OCI-LY3 (cell line): ENCODE results near the gene PLAAT4.
"Not testable (repeated sequence)": the region's sequence is repeated elsewhere in the genome, so short reads cannot be mapped to it uniquely, and the experiment has no call there.

ENCODE experiments used
- H2AFZ ChIP-seq: fragments of 200-600, 300-600 bp; shearing (Covaris generic); 2 replicates; pipeline ENCODE4 v1.6.0; 2014; ENCODE audit warnings: antibody characterized with exemption, low read depth, low read length
- H3K27ac ChIP-seq: fragments of 200-600, 300-600 bp; sonication (generic); 2 replicates; pipeline ENCODE4 v1.5.1; 2014; ENCODE audit warnings: mild to moderate bottlenecking, low read length, moderate library complexity, mixed read lengths
- H3K27me3 ChIP-seq: fragments of 200-600, 300-600 bp; sonication (generic); 2 replicates; pipeline ENCODE4 v1.6.1; 2014; ENCODE audit warnings: low read depth, low read length, mixed read lengths
- H3K36me3 ChIP-seq: fragments of 200-600, 300-600 bp; sonication (generic); replicated peaks from 2 replicates; pipeline ENCODE3; 2014; ENCODE audit warnings: low read depth, low read length, mixed read lengths
- H3K4me1 ChIP-seq: fragments of 300-600, 200-600 bp; sonication (generic); 2 replicates; pipeline ENCODE4 v1.6.1; 2014; ENCODE audit warnings: low read length, mixed read lengths
- H3K4me2 ChIP-seq: fragments of 200-600, 300-600 bp; sonication (generic); 2 replicates; pipeline ENCODE4 v1.6.1; 2014; ENCODE audit warnings: low read length, mixed read lengths
- H3K4me3 ChIP-seq: fragments of 300-600, 200-600 bp; sonication (generic); 2 replicates; pipeline ENCODE4 v1.5.1; 2014; ENCODE audit warnings: antibody characterized with exemption, mild to moderate bottlenecking, low read length, moderate library complexity
- H3K79me2 ChIP-seq: fragments of 300-600, 200-600 bp; shearing (Covaris generic); 2 replicates; pipeline ENCODE4 v1.6.1; 2014; ENCODE audit warnings: mild to moderate bottlenecking, low read length, mixed read lengths
- H3K9ac ChIP-seq: fragments of 300-600, 200-600 bp; shearing (Covaris generic); 2 replicates; pipeline ENCODE4 v1.6.0; 2014; ENCODE audit warnings: mild to moderate bottlenecking, low read length, moderate library complexity
- H3K9me3 ChIP-seq: fragments of 200-600, 300-600 bp; shearing (Covaris generic); 2 replicates; pipeline ENCODE4 v1.6.1; 2014; ENCODE audit warnings: low read length, mixed read lengths; ENCODE audit not compliant: insufficient read depth
- H4K20me1 ChIP-seq: fragments of 200-600, 300-600 bp; sonication (generic); 2 replicates; pipeline ENCODE4 v1.6.1; 2016; ENCODE audit warnings: low read length, mixed read lengths; ENCODE audit not compliant: insufficient read depth
- EZH2phosphoT487 ChIP-seq: fragments of 200-600 bp; shearing (Covaris generic); IDR thresholded peaks from 2 replicates; pipeline ENCODE4 v1.6.1; 2018; ENCODE audit warnings: antibody characterized with exemption, mixed run types, low read depth
- TF ChIP-seq, protein P1 (sequence below): fragments of 200-600, 300-600 bp; sonication (generic); IDR thresholded peaks from 2 replicates; pipeline ENCODE4 v1.5.1; 2014; ENCODE audit warnings: antibody characterized with exemption, low read length, low read depth

The PLAAT4 gene

DNA sequence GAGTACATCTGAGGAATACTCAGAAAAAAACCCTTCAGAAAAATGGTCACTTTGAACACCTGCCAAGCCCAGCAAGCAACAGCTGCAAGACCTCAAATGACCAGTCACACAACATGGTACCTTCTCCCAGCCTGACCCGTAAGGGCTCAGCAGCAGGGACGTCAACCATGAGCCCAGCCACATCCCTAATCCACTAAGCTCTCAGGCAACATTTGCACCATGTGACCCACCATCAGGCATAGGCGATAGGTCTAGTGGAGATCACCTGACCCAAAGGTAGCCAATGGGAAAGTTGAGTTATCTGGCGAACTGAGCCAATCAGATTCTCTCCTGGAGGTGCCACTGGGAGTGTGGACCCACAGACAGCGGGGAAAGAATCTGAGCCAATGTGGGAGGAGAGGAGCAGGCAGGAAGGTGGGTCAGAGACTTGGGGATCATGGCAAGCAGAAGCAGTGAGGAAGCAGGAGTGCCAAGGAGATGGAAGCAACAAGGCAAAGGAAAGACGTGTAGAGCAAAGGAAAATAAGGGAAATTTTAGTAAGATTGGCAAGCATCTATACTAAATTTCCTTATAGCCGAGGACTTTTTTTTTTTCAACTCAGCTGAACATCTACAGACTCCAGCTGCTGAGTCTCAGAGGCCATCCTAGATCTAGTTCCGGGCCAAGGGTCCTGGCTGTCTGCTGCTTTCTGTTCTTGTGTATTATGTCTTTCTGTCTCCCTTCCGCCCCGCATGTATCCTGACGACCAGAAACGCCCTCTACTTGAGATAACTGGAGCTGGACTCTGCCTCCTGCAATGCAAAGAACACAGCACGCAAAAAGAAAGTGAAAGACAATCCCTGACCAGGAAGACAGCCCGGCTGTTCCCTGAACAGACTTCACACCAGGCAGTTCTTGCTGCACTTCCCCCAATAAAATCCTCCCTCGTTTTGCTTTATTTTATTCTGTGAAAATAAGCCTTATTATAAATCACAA, 37.6 kb downstream of the PLAAT4 start:
- Histone ChIP-seq H2AFZ (no peak overlapping the region), H3K9ac (no peak overlapping the region), H3K4me3 (no peak overlapping the region), H3K4me1 (peaks cover 9% of the 10 kb centered on the region), H3K27ac (no peak overlapping the region), H3K79me2 (no peaks in the 10 kb centered on the region), H3K36me3 (peaks cover 3% of the 10 kb centered on the region), H4K20me1 (0 out of 2 replicates have a peak, but pooled peaks cover 3% of the 10 kb centered on the region), H3K9me3 (no peaks in the 10 kb centered on the region), H3K4me2 (no peak overlapping the region), H3K27me3 (peaks cover 16% of the 10 kb centered on the region)
- TF ChIP-seq EZH2phosphoT487 = no peak
- TF ChIP-seq, protein P1, sequence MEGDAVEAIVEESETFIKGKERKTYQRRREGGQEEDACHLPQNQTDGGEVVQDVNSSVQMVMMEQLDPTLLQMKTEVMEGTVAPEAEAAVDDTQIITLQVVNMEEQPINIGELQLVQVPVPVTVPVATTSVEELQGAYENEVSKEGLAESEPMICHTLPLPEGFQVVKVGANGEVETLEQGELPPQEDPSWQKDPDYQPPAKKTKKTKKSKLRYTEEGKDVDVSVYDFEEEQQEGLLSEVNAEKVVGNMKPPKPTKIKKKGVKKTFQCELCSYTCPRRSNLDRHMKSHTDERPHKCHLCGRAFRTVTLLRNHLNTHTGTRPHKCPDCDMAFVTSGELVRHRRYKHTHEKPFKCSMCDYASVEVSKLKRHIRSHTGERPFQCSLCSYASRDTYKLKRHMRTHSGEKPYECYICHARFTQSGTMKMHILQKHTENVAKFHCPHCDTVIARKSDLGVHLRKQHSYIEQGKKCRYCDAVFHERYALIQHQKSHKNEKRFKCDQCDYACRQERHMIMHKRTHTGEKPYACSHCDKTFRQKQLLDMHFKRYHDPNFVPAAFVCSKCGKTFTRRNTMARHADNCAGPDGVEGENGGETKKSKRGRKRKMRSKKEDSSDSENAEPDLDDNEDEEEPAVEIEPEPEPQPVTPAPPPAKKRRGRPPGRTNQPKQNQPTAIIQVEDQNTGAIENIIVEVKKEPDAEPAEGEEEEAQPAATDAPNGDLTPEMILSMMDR = no peak

DNA sequence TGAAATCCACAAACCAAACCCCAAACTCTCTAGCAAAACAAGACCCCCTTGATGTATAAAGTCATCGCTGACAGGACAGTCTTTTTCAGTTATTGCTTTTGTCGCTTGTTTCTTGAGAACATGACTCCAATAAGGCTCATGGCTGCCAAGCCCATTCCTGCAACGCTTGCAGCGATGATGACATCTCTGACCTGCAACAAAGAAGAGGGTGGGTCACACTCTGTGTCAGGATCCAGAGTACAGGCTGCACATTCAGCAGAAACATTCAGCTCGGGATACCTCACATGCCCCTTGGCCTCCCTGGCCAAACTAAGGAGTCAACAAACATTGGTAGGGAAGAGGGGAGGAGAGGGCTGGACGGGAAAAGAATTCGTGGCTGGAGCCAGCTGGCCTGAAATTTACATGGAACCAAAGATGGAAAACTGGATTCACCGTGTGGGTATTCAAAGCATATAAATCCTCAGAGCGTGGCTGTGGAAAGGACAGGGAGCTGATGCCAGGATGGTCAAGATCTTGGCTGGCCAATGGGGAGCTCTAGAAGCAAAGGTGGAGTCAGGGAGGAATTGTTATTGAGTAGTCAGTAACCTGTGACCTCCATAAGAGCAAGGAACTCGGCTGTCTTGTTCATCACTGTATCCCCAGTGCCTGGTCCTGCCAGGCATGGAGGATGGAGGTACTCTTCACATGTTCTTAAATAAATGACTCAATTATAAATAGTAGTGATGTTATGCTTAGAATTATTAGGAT, 38.4 kb downstream of the PLAAT4 start:
- Histone ChIP-seq H3K79me2 (no peaks in the 10 kb centered on the region), H3K9ac (no peak overlapping the region), H3K4me1 (peaks cover 9% of the 10 kb centered on the region), H3K27me3 (peaks cover 11% of the 10 kb centered on the region), H3K4me3 (no peak overlapping the region), H2AFZ (no peak overlapping the region), H3K4me2 (no peak overlapping the region), H3K36me3 (peaks cover 6% of the 10 kb centered on the region), H3K27ac (no peak overlapping the region), H3K9me3 (0 out of 2 replicates have a peak, but pooled peaks cover 3% of the 10 kb centered on the region), H4K20me1 (0 out of 2 replicates have a peak, but pooled peaks cover 3% of the 10 kb centered on the region)
- no peak for TF ChIP-seq EZH2phosphoT487
- TF ChIP-seq, protein P1 = no peak

DNA sequence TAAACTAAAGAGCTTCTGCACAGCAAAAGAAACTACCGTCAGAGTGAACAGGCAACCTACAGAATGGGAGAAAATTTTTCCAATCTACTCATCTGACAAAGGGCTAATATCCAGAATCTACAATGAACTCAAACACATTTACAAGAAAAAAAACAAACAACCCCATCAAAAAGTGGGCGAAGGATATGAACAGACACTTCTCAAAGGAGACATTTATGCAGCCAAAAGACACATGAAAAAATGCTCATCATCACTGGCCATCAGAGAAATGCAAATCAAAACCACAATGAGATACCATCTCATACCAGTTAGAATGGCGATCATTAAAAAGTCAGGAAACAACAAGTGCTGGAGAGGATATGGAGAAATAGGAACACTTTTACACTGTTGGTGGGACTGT, 42.3 kb downstream of the PLAAT4 start:
- H4K20me1 ChIP-seq, H3K27me3 ChIP-seq, H3K4me2 ChIP-seq, H3K27ac ChIP-seq, H3K9ac ChIP-seq, H3K4me3 ChIP-seq, H3K36me3 ChIP-seq, H3K9me3 ChIP-seq, H3K79me2 ChIP-seq, H3K4me1 ChIP-seq, H2AFZ ChIP-seq: not testable (repeated sequence)

DNA sequence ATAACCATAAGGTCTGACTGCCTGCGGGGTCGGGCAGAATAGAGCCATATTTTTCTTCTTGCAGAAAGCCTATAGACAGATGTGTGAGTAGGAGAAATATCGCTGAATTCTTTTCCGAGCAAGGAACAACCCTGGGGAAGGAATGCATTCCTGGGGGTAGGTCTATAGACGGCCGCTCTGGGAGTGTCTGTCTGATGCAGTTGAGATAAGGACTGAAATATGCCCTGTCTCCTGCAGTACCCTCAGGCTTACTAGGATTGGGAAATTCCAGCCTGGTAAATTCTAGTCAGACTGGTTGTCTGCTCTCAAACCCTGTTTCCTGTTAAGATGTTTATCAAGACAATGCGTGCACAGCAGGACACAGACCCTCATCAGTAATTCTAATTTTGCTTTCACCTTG, 44.6 kb downstream of the PLAAT4 start:
- H3K4me2 ChIP-seq, H3K79me2 ChIP-seq, H2AFZ ChIP-seq, H3K27me3 ChIP-seq, H3K36me3 ChIP-seq, H3K27ac ChIP-seq, H3K4me1 ChIP-seq, H3K9ac ChIP-seq, H3K4me3 ChIP-seq, H3K9me3 ChIP-seq, H4K20me1 ChIP-seq: not testable (repeated sequence)

DNA sequence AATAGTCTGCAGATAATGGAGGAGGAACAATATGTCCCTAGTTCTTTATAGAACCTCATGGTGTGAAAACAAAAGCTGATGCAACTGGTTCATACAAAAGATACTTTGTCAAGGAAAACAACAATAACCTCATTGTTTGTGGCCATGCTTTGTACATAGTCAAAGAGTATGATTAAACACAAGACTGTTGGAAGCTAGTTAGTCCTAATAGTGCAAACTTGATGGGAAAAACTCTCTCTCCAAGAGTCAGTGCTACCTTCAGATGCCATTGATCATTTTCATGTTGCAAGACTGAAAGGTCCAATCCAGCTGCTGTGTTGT, 46.7 kb downstream of the PLAAT4 start:
- TF ChIP-seq EZH2phosphoT487 = no peak
- TF ChIP-seq, protein P1 = no peak

More for the DNA sequence above, 46.7 kb downstream of the PLAAT4 start:
- Histone ChIP-seq H3K27me3 (no peaks in the 10 kb centered on the region), H3K4me3 (no peak overlapping the region), H4K20me1 (no peaks in the 10 kb centered on the region), H3K36me3 (peaks cover 4% of the 10 kb centered on the region), H2AFZ (no peak overlapping the region), H3K9me3 (0 out of 2 replicates have a peak, but pooled peaks cover 4% of the 10 kb centered on the region), H3K27ac (no peak overlapping the region), H3K79me2 (no peaks in the 10 kb centered on the region), H3K4me2 (no peak overlapping the region), H3K9ac (no peak overlapping the region), H3K4me1 (no peaks in the 10 kb centered on the region)
